GM23248 (cell line): Measurements from ENCODE around the gene PAPPA.

Experiments
- EZH2 ChIP-seq: fragments of 200-600 bp; sonication (generic); IDR thresholded peaks from 2 replicates; pipeline ENCODE4 v1.6.1; 2018; ENCODE audit warnings: antibody characterized with exemption, mild to moderate bottlenecking; ENCODE audit not compliant: insufficient read depth, poor library complexity, severe bottlenecking
- EZH2phosphoT487 ChIP-seq: fragments of 200-600 bp; sonication (generic); IDR thresholded peaks from 2 replicates; pipeline ENCODE4 v1.6.1; 2018; ENCODE audit warnings: antibody characterized with exemption, moderate library complexity, mild to moderate bottlenecking, low read depth; ENCODE audit not compliant: insufficient read depth

- TF ChIP-seq EZH2 (no peak), EZH2phosphoT487 (no peak)
Observed at GRCh38 chr9:116218399-116218798, 64.8 kb downstream of the PAPPA start.
